HG02884 (cell line): Measurements from ENCODE around the gene LUC7L3.

Experiments used
- ATAC-seq: cut with Tn5 transposase; IDR thresholded peaks from one replicate; pipeline ENCODE4 v1.9.1; 2021; ENCODE audit warnings: mild to moderate bottlenecking, moderate library complexity; ENCODE audit not compliant: unreplicated experiment

The LUC7L3 gene

GRCh38 chr17:50685691-50686493 is 33.5 kb upstream of the LUC7L3 start:
- ATAC-seq = no peak

GRCh38 chr17:50686494-50687199 is 32.8 kb upstream of the LUC7L3 start:
- no peak for ATAC-seq

GRCh38 chr17:50687200-50688066 is 32.0 kb upstream of the LUC7L3 start:
- ATAC-seq = no peak

GRCh38 chr17:50688245-50688644 is 31.2 kb upstream of the LUC7L3 start:
- no peak for ATAC-seq

- ATAC-seq = no peak
Observed at GRCh38 chr17:50689251-50689650, 30.2 kb upstream of the LUC7L3 start.

GRCh38 chr17:50689956-50690886 is 29.2 kb upstream of the LUC7L3 start:
- no peak for ATAC-seq

- no peak for ATAC-seq
Observed at GRCh38 chr17:50690887-50691549, 28.4 kb upstream of the LUC7L3 start.

GRCh38 chr17:50691550-50692447 is 27.6 kb upstream of the LUC7L3 start:
- ATAC-seq = no peak

GRCh38 chr17:50692448-50693035 is 26.9 kb upstream of the LUC7L3 start:
- no peak for ATAC-seq

- no peak for ATAC-seq
Observed at GRCh38 chr17:50693036-50693682, 26.2 kb upstream of the LUC7L3 start.

- ATAC-seq = no peak
Observed at GRCh38 chr17:50696365-50696879, 23.0 kb upstream of the LUC7L3 start.

- ATAC-seq = no peak
Observed at GRCh38 chr17:50697062-50697461, 22.3 kb upstream of the LUC7L3 start.

GRCh38 chr17:50697663-50698272 is 21.6 kb upstream of the LUC7L3 start:
- ATAC-seq = no peak

- no peak for ATAC-seq
Observed at GRCh38 chr17:50699410-50699809, 20.0 kb upstream of the LUC7L3 start.

- no peak for ATAC-seq
Observed at GRCh38 chr17:50703162-50703561, 16.2 kb upstream of the LUC7L3 start.

- ATAC-seq = peak; percentile 76
Observed at GRCh38 chr17:50707289-50708049, 11.9 kb upstream of the LUC7L3 start, which contains the start of gene ANKRD40. Gene ANKRD40 (minus strand): TSS chr17:50707914. CDS start chr17:50707654, 260 bp downstream.
